ENCODE measurements around the gene CABS1.

GRCh38 chr4:70336043-70336442 is 1.3 kb downstream of the CABS1 start:
- TF ChIP-seq CTCF (IDR thresholded peaks at IDR 0.05) (no peak), EP300 (IDR thresholded peaks at IDR 0.05) (no peak)
